Measurements from ENCODE around the gene CHRNA4. TPM values are rescaled to one million over a fixed set of nuclear protein-coding genes. Genes with fewer than 3 reads are reported as not detected.

Gene CHRNA4
- total RNA-seq, 1 donor from 2014 or later = 0.38 TPM

- Histone ChIP-seq H3K27ac (replicated peaks) (no peak overlapping the region), H3K4me3 (no peak overlapping the region), H3K9me3 (replicated peaks) (no peaks in the 10 kb centered on the region), H3K27me3 (ENCODE audit: low read depth) (peaks cover 60% of the 10 kb centered on the region), H3K4me1 (peaks cover 9% of the 10 kb centered on the region), H3K36me3 (peaks cover 8% of the 10 kb centered on the region)
- no peak for TF ChIP-seq CTCF (IDR thresholded peaks at IDR 0.05; ENCODE audit: borderline replicate concordance)
- no peak for DNase-seq
- intact Hi-C loops (cut with micrococcal nuclease) = no loop called here
Observed at GRCh38 chr20:63293871-63294535, 67.1 kb downstream of the CHRNA4 start.

- no peak for DNase-seq
- peaks cover 55% of the 10 kb centered on the region for H3K27me3 ChIP-seq (ENCODE audit: low read depth)
Observed at GRCh38 chr20:63293456-63293855, 67.7 kb downstream of the CHRNA4 start.

More at GRCh38 chr20:63293456-63293855, 67.7 kb downstream of the CHRNA4 start:
- TF ChIP-seq CTCF (IDR thresholded peaks at IDR 0.05; ENCODE audit: borderline replicate concordance) = no peak
- no peak overlapping the region for H3K27ac ChIP-seq (replicated peaks)
- H3K36me3 ChIP-seq = peaks cover 13% of the 10 kb centered on the region
- intact Hi-C loops (cut with micrococcal nuclease) = no loop called here
- no peak overlapping the region for H3K4me3 ChIP-seq
- H3K4me1 ChIP-seq = peaks cover 9% of the 10 kb centered on the region
- no peaks in the 10 kb centered on the region for H3K9me3 ChIP-seq (replicated peaks)

Other genes with a start within 250 kb of the CHRNA4 start
- 22.2 TPM for gene YTHDF1, start 145.2 kb downstream of the CHRNA4 start, total RNA-seq
- 0.27 TPM for gene BIRC7, start 125.4 kb downstream of the CHRNA4 start, total RNA-seq
- not detected for gene NKAIN4, start 106.9 kb downstream of the CHRNA4 start, total RNA-seq
- gene ARFGAP1, start 88.5 kb downstream of the CHRNA4 start, total RNA-seq = 33.4 TPM
- gene COL20A1, start 68.2 kb downstream of the CHRNA4 start, total RNA-seq = not detected
- 2.3 TPM for gene KCNQ2, start 111.3 kb upstream of the CHRNA4 start, total RNA-seq
- gene EEF1A2, start 137.7 kb upstream of the CHRNA4 start, total RNA-seq = 1,286 TPM
- 371 TPM for gene PPDPF, start 159.4 kb upstream of the CHRNA4 start, total RNA-seq
- not detected for gene PTK6, start 176.0 kb upstream of the CHRNA4 start, total RNA-seq
- gene SRMS, start 186.4 kb upstream of the CHRNA4 start, total RNA-seq = not detected
- 0.14 TPM for gene FNDC11, start 192.8 kb upstream of the CHRNA4 start, total RNA-seq
- gene HELZ2, start 212.9 kb upstream of the CHRNA4 start, total RNA-seq = 10.6 TPM